ENCODE measurements around the gene PARD6G. TPM values are rescaled to one million over a fixed set of nuclear protein-coding genes. Genes with fewer than 3 reads are reported as not detected.
"Not testable (repeated sequence)": the region's sequence is repeated elsewhere in the genome, so short reads cannot be mapped to it uniquely, and the experiment has no call there.

Gene PARD6G
- 1 to 10 TPM; 2.6 to 3.1 TPM for total RNA-seq

GRCh38 chr18:80247393-80247841 is at the start of gene PARD6G:
PARD6G (minus strand) TSS chr18:80247514; CDS start chr18:80247348, 166 bp downstream.
- no peaks in the 10 kb centered on the region for H3K36me3 ChIP-seq (replicated peaks in 1 of 2; ENCODE audit: insufficient read depth in 1 of 2, low read depth in 2 of 2)
- WGBS, 2 donors: 0 to 1% methylated on average over 1 to 36 of the region's 60 CpGs
- H3K27me3 ChIP-seq: no peaks in the 10 kb centered on the region
- DNase-seq: peak; percentile 82 to 87 (median 84)
- peak; percentile 93 for ATAC-seq
- peak within 1 kb of the TSS; percentile 63 to 81 for H3K4me3 ChIP-seq
- H3K4me1 ChIP-seq: peaks cover 11% of the 10 kb centered on the region
- H3K27ac ChIP-seq: no peak within 1 kb of the TSS
- H3K9me3 ChIP-seq: no peaks in the 10 kb centered on the region
- intact Hi-C loops (cut with DNase I): no loop called here
- TF ChIP-seq CTCF (IDR thresholded peaks at IDR 0.05): peak in 3 of 7 experiments; percentile 10 to 26 (median 16)
- TF ChIP-seq POLR2A (IDR thresholded peaks at IDR 0.05): no peak

- H3K36me3 ChIP-seq (replicated peaks in 1 of 2; ENCODE audit: insufficient read depth in 1 of 2, low read depth in 2 of 2); H3K27ac ChIP-seq; H3K4me1 ChIP-seq; H3K9me3 ChIP-seq; intact Hi-C loops (cut with DNase I); H3K4me3 ChIP-seq; H3K27me3 ChIP-seq: not testable (repeated sequence)
- peak; percentile 66 for ATAC-seq
- peak; percentile 23 to 55 (median 32) for DNase-seq
- WGBS, 2 donors: 64 to 87% methylated on average over 90 of the region's 91 CpGs
- peak in 6 of 7 experiments; percentile 25 to 40 (median 36) for TF ChIP-seq CTCF (IDR thresholded peaks at IDR 0.05)
Observed at GRCh38 chr18:80262241-80263033, 15.1 kb upstream of the PARD6G start.

- ATAC-seq (no peak), DNase-seq (no peak)
- Histone ChIP-seq H3K4me3 (no peak overlapping the region), H3K36me3 (replicated peaks in 1 of 2; ENCODE audit: insufficient read depth in 1 of 2, low read depth in 2 of 2) (no peaks in the 10 kb centered on the region), H3K27ac (no peak overlapping the region), H3K27me3 (no peaks in the 10 kb centered on the region), H3K9me3 (no peaks in the 10 kb centered on the region), H3K4me1 (no peaks in the 10 kb centered on the region)
- intact Hi-C loops (cut with DNase I): no loop called here
- TF ChIP-seq CTCF (IDR thresholded peaks at IDR 0.05) (no peak), POLR2A (IDR thresholded peaks at IDR 0.05) (no peak)
- 70 to 83% methylated on average over 4 of the region's 4 CpGs for WGBS, 2 donors
Observed at GRCh38 chr18:80259610-80260009, 12.3 kb upstream of the PARD6G start.

GRCh38 chr18:80258640-80259039 is 11.3 kb upstream of the PARD6G start:
- intact Hi-C loops (cut with DNase I): no loop called here
- H3K4me1 ChIP-seq: no peaks in the 10 kb centered on the region
- H3K36me3 ChIP-seq (replicated peaks in 1 of 2; ENCODE audit: insufficient read depth in 1 of 2, low read depth in 2 of 2): no peaks in the 10 kb centered on the region
- no peak overlapping the region for H3K27ac ChIP-seq
- no peaks in the 10 kb centered on the region for H3K27me3 ChIP-seq
- no peak overlapping the region for H3K4me3 ChIP-seq
- TF ChIP-seq CTCF (IDR thresholded peaks at IDR 0.05): no peak
- TF ChIP-seq POLR2A (IDR thresholded peaks at IDR 0.05): no peak
- no peaks in the 10 kb centered on the region for H3K9me3 ChIP-seq
- WGBS, 2 donors: 68 to 77% methylated on average over 2 to 3 of the region's 3 CpGs
- ATAC-seq (no peak), DNase-seq (no peak)

Measured in body of pancreas (tissue), 4 donors.